ENCODE results near the gene APP. TPM values are rescaled to one million over a fixed set of nuclear protein-coding genes. Genes with fewer than 3 reads are reported as not detected.

The APP gene
- total and polyA plus RNA-seq, 4 donors, result 86.9 to 414 (median 367) TPM

DNA sequence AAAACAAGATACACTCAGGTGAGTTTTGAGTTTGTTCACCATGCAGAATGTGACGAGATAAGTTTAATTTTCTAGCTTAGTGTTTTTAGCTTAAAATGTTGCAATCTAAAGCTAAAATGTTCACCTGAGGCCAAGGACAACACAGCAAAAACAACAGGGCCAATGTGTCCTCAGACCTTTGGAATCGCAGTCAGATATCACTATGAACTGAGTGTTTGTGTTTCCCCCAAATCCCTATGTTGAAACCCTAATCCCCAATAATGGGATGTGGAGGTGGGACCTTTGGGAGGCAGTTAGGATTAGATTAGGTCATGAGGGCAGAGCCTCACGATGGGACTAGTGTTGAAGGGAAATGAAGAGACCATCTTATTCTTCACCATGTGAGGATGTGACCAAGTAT is 291.4 kb downstream of the APP start:
- Histone ChIP-seq H3K4me1 (ENCODE audit: control insufficient read depth in 5 of 5, insufficient read depth in 5 of 5, low read length in 5 of 5) (no peaks in the 10 kb centered on the region), H3K9ac (ENCODE audit: insufficient read depth in 1 of 2, low read length in 2 of 2) (no peak overlapping the region), H3K9me3 (ENCODE audit: control insufficient read depth in 4 of 4, insufficient read depth in 3 of 4, low read length in 3 of 4) (no peaks in the 10 kb centered on the region), H3K27ac (ENCODE audit: low read depth in 1 of 2, low read length in 1 of 2) (no peak overlapping the region), H3K4me3 (no peak overlapping the region), H3K36me3 (ENCODE audit: control insufficient read depth in 4 of 4, insufficient read depth in 4 of 4, low read length in 4 of 4) (peaks cover 1 to 12% (median 6%) of the 10 kb centered on the region in 4 donors), H3K27me3 (ENCODE audit: control insufficient read depth in 3 of 3, insufficient read depth in 3 of 3, low read length in 2 of 3) (no peaks in the 10 kb centered on the region)
- DNase-seq (no peak), ATAC-seq (ENCODE audit: insufficient read depth, low FRiP score) (no peak)
- WGBS, 2 donors, result 96% methylated on average over 3 of the region's 3 CpGs
- TF ChIP-seq, protein P1, sequence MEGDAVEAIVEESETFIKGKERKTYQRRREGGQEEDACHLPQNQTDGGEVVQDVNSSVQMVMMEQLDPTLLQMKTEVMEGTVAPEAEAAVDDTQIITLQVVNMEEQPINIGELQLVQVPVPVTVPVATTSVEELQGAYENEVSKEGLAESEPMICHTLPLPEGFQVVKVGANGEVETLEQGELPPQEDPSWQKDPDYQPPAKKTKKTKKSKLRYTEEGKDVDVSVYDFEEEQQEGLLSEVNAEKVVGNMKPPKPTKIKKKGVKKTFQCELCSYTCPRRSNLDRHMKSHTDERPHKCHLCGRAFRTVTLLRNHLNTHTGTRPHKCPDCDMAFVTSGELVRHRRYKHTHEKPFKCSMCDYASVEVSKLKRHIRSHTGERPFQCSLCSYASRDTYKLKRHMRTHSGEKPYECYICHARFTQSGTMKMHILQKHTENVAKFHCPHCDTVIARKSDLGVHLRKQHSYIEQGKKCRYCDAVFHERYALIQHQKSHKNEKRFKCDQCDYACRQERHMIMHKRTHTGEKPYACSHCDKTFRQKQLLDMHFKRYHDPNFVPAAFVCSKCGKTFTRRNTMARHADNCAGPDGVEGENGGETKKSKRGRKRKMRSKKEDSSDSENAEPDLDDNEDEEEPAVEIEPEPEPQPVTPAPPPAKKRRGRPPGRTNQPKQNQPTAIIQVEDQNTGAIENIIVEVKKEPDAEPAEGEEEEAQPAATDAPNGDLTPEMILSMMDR (IDR thresholded peaks at IDR 0.05; ENCODE audit: control extremely low read depth, extremely low read depth), result no peak

DNA sequence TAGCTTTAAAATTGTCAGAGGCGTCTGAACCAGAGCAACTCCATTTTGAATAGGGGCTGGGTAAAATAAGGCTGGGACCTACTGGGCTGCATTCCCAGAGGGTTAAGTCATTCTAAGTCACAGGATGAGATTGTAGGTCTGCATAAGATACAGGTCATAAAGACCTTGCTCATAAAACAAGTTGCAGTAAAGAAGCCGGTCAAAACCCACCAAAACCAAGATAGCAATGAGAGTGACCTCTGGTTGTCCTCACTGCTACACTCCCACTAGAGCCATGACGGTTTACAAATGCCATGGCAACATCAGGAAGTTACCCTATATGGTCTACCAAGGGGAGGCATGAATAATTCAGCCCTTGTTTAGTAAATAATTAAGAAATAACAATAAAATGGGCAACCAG is 292.2 kb downstream of the APP start:
- TF ChIP-seq, protein P1 (IDR thresholded peaks at IDR 0.05; ENCODE audit: control extremely low read depth, extremely low read depth), result no peak
- DNase-seq, result no peak
- Histone ChIP-seq H3K36me3 (ENCODE audit: control insufficient read depth in 4 of 4, insufficient read depth in 4 of 4, low read length in 4 of 4) (peaks cover 0 to 12% (median 6%) of the 10 kb centered on the region in 4 donors), H3K4me3 (no peak overlapping the region), H3K27me3 (ENCODE audit: control insufficient read depth in 3 of 3, insufficient read depth in 3 of 3, low read length in 2 of 3) (no peaks in the 10 kb centered on the region), H3K9ac (ENCODE audit: insufficient read depth in 1 of 2, low read length in 2 of 2) (no peak overlapping the region), H3K4me1 (ENCODE audit: control insufficient read depth in 5 of 5, insufficient read depth in 5 of 5, low read length in 5 of 5) (no peaks in the 10 kb centered on the region), H3K9me3 (ENCODE audit: control insufficient read depth in 4 of 4, insufficient read depth in 3 of 4, low read length in 3 of 4) (no peaks in the 10 kb centered on the region), H3K27ac (ENCODE audit: low read depth in 1 of 2, low read length in 1 of 2) (no peak overlapping the region)
- WGBS, 2 donors, result 87 to 89% methylated on average over 3 of the region's 3 CpGs
- ATAC-seq (ENCODE audit: insufficient read depth, low FRiP score), result no peak

DNA sequence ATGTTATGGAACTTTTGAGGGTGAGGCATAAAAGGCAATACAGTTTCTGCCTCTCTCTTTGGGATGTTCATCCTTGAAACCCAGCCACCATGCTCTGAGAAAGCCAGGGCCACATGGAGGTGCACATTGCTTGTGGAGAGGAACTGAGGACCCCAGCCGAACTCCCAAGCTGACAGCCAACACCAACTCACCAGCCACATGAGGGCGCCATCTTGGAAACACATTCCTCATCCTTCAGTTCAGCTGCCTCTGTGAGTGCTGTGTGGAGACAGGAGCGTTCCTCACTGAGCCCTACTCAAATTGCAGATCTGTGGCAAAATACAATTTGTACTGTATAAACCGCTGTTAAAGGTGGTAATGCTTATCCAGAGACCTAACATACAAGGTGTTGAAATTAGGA is 298.3 kb downstream of the APP start:
- no peak for DNase-seq

More for the DNA sequence above, 298.3 kb downstream of the APP start:
- H3K4me3 ChIP-seq, result no peak overlapping the region
- H3K27me3 ChIP-seq (ENCODE audit: control insufficient read depth in 3 of 3, insufficient read depth in 3 of 3, low read length in 2 of 3), result no peaks in the 10 kb centered on the region
- ATAC-seq (ENCODE audit: insufficient read depth, low FRiP score), result no peak
- H3K9ac ChIP-seq (ENCODE audit: insufficient read depth in 1 of 2, low read length in 2 of 2), result no peak overlapping the region
- peaks cover 0 to 2% (median 0%) of the 10 kb centered on the region in 4 donors for H3K36me3 ChIP-seq (ENCODE audit: control insufficient read depth in 4 of 4, insufficient read depth in 4 of 4, low read length in 4 of 4)
- H3K27ac ChIP-seq (ENCODE audit: low read depth in 1 of 2, low read length in 1 of 2), result no peak overlapping the region
- TF ChIP-seq, protein P1 (IDR thresholded peaks at IDR 0.05; ENCODE audit: control extremely low read depth, extremely low read depth), result no peak
- H3K9me3 ChIP-seq (ENCODE audit: control insufficient read depth in 4 of 4, insufficient read depth in 3 of 4, low read length in 3 of 4), result peaks cover 0 to 4% (median 0%) of the 10 kb centered on the region in 4 donors
- no peaks in the 10 kb centered on the region for H3K4me1 ChIP-seq (ENCODE audit: control insufficient read depth in 5 of 5, insufficient read depth in 5 of 5, low read length in 5 of 5)
- WGBS, 2 donors, result 92 to 95% methylated on average over 4 of the region's 4 CpGs

Data from lung (tissue), 12 donors.